ENCODE measurements around the gene TEX44.
"Not testable (repeated sequence)": the region's sequence is repeated elsewhere in the genome, so short reads cannot be mapped to it uniquely, and the experiment has no call there.

The TEX44 gene

GRCh38 chr2:231592636-231593145 lies at the start of gene TEX44:
Gene TEX44 (plus strand): TSS chr2:231592864. CDS start chr2:231592952, 88 bp downstream.
- DNase-seq (ENCODE audit: low read depth, low spot score) = no peak

DNA sequence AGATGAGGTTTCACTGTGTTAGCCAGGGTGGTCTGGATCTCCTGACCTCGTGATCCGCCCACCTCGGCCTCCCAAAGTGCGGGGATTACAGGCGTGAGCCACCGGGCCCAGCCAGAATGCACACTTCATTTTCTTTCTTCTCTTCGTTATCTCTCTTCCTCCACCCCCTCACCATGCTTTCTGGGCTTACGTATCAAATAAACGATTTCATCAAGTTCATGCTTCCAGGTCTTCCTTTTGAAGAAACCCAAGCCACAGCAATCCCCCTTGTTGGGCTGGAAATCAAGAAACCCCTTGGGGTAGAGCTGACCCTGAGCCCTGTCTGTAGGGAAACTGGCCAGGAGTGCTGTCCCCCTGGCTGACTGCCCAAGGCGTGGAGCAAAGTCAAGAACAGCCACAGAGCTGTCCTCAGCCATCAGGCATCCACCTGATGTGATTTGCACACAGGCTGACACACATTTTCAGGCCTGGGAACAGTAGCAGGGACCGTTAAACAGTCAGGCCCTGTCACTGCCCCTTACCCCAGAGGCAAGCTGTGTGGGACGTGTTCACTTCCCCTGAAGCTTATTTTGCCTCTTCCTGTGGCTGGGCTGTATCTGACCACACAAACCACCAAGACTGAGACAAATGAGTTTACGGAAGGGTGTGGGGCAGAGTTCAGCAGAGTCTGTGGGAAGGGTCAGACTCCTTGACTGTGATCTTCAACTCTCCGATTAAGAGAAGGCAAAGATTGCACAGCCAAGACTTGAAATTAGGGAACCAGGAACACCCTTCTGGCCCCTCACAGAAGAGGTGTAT lies 47.4 kb upstream of the TEX44 start:
- peak; percentile 7 for DNase-seq (ENCODE audit: low read depth, low spot score)

GRCh38 chr2:231546014-231546715 lies 46.5 kb upstream of the TEX44 start:
- no peak for DNase-seq (ENCODE audit: low read depth, low spot score)

DNA sequence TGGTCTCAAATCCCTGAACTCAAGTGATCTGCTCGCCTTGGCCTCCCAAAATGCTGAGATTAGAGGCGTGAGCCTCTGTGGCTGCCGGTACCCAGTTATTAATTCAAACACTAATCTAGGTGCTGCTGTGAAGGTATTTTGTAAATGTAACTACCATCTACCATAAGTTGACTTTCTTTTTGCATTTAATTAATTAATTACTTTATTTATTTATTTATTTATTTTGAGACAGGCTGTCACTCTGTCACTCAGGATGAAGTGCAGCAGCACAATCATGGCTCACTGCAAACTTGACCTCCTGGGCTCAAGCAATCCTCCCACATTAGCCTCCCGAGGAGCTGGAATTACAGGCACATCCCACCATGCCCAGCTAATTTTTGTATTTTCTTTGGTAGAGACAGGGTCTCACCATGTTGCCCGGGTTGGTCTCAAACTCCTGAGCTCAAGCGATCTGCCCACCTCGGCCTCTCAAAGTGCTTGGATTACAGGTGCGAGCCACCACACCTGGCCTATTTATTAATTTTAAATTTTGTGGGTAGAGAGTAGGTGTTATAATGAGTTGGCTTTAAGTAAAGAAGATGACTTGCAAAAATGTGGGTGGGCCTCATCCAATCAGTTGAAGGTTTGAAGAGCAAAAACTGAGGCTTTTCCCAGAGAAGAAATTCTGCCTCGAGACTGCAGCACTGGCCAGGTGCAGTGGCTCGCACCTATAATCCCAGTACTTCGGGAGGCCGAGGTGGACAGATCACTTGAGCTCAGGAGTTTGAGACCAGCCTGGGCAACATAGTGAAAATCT lies 45.2 kb upstream of the TEX44 start:
- no peak for DNase-seq (ENCODE audit: low read depth, low spot score)

GRCh38 chr2:231548752-231549151 lies 43.9 kb upstream of the TEX44 start:
- DNase-seq (ENCODE audit: low read depth, low spot score) = no peak

DNA sequence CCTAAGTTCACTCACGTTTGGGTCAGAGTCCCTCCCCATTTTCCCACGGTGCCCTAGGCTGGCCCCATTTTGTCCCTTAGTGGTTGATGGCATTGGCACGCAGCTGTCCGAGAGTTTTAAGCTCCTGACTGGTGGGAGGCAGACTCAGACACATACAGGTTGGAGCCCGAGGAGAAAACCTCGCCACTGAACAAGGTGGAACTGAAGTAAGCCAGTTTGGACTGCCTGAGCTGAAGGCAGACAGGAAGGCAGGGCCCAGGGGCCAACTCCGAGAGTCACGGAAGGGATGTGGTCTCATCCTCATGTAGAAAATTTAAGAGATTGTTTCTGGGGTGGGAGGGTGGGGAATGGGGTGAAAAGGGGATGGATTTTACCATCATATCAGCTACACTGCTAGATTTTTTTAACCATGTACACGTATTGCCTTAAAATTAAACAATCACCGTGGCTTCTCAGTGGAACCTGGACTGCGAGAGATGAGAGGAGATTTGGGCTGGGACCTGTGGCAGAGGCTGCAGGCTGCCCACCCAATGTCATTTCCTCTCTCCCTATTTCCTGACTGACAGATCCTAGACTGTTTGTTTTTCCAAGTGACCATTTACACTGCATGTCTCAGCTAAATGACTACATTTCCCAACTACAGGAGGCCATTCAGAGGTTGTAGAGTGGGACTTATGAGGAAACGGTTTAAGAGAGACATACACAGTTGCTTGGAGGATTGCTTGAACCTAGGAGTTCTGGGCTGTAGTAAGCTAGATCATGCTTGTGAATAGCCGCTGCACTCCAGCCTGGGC lies 43.0 kb upstream of the TEX44 start:
- DNase-seq (ENCODE audit: low read depth, low spot score) = no peak

- no peak for DNase-seq (ENCODE audit: low read depth, low spot score)
Observed at GRCh38 chr2:231552752-231553151, 39.9 kb upstream of the TEX44 start.

DNA sequence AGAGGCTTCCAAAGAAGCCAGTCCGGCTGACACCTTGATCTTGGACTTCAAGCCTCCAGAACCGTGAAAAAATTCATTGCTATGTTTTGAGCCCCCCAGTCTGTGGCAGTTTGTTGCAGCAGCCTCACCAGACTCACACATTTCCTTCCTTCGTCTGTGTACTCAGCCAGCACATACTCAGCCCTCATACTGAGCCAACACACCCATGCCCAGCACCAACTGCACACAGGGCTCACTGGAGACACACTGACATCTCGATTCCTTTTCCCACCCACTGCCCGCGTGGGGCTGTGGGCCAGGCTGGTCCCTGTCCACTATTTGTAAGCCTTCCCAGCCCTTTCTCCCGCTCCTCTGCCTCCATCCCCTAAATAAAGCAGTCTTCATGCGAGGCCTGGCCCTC lies 38.3 kb upstream of the TEX44 start:
- no peak for DNase-seq (ENCODE audit: low read depth, low spot score)

- DNase-seq (ENCODE audit: low read depth, low spot score) = peak; percentile 78
Observed at GRCh38 chr2:231554748-231555545, 37.7 kb upstream of the TEX44 start.

DNA sequence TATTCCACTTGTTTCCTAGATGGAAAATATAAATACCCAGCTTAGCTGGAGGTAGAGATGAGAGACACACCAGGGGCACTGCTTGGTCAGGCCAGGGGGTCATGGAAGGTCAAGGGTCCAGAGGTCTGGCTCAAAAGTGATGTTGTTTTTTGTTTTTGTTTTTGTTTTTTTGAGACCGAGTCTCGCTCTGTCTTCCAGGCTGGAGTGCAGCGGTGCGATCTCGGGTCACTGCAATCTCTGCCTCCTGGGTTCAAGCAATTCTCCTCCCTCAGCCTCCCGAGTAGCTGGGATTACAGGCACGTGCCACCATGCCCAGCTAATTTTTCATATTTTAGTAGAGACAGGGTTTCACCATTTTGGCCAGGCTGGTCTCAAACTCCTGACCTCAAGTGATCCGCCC lies 36.2 kb upstream of the TEX44 start:
- not testable (repeated sequence) for DNase-seq (ENCODE audit: low read depth, low spot score)

- DNase-seq (ENCODE audit: low read depth, low spot score) = no peak
Observed at GRCh38 chr2:231556981-231557380, 35.7 kb upstream of the TEX44 start.

DNA sequence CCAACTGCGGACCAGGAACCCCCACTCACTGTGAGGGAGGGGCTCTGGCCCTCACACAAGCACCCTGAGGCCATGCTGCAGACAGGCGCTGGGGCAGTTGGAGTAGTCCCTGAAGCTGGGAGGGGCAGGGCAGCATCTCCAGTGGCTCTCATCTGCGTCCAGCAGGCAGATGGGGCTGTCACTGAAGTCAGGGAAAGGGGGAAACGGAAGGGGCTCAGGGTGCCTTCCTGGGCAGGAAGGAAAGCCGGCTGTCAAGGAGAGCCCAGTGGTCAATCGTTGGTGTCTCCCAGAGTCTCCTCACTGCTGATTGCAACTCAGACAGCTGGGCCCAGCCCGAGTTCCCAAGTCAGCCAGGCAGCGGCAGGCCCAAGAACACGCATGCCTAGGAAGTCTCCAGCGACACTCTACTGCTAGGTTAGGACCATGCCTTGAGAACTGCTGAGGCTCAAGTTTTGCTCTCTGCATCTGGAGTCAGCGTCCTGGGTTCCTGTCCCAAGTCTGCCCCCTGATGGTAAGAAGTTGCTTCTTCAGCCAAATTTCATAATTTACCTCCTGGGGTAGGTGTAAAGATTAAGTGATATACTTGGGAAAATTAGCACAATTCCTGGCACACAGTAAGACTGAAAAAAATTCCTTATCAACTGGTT lies 35.0 kb upstream of the TEX44 start:
- peak; percentile 65 for DNase-seq (ENCODE audit: low read depth, low spot score)

GRCh38 chr2:231563378-231563961 lies 29.2 kb upstream of the TEX44 start:
- DNase-seq (ENCODE audit: low read depth, low spot score) = peak; percentile 10

DNA sequence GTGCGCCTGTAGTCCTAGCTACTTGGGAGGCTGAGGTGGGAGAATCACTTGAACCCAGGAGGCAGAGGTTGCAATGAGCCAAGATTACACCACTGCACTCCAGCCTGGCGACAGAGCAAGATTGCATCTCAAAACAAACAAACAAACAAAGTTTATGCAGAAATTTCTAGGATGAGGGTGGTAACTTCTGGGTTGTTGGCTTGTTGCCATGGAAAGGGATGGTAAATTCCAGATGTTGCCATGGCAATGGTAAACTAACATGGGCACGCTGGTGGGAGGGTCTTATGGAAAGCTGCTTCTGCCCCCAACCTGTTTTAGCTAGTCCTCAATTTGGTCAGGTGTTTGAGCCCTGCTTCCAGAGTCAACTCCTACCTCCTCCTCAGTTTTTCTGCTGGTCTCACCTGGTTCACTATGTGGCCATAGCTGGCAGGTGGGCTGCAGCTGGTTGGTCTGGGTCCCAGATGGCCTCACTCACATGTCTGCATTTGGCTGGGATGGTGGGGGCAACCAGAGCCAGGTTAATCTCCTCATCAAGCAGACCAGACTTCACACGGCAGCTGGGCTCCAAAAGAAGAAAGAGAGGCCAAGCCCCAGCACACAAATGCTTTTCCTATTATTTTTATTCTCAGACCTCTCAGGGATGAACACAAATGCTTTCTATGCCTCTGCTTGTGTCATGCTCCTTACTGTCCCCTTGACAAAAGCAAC lies 26.6 kb upstream of the TEX44 start:
- DNase-seq (ENCODE audit: low read depth, low spot score) = no peak

- DNase-seq (ENCODE audit: low read depth, low spot score) = no peak
Observed at GRCh38 chr2:231567159-231567558, 25.5 kb upstream of the TEX44 start.

DNA sequence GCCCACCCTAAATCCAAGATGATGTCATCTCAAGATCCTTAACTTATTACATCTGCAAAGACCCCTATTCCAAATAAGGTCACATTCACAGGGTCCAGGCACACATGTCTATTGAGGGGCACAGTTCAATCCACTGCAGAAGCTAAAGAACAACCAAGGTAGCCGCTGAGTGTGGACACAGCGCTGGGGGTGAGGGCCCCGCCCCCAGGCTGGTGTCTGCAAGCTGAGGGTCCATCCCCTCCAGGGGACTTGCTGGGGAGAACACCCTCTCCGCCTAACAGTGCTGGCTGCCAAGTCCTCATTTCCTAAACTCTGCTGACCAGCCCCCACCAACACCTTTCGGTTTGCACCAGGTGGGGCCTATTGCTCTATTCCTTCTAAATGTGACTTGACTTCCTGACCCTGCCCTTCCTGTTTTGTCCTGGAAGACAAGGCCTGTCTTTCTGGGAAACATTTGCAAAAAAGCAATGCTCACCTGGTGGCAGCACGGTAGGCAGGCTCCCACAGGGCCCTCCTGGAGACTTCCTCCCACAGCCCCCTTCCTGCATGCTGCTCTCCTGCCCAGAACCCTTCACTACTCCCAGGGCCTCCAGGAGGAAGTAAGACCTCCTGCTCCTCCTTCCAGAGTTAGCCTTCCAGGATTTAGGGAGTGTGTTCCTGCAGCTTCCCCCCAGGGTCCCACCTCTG lies 24.4 kb upstream of the TEX44 start:
- no peak for DNase-seq (ENCODE audit: low read depth, low spot score)

GRCh38 chr2:231568785-231569435 lies 23.8 kb upstream of the TEX44 start:
- no peak for DNase-seq (ENCODE audit: low read depth, low spot score)

- not testable (repeated sequence) for DNase-seq (ENCODE audit: low read depth, low spot score)
Observed at GRCh38 chr2:231570915-231571314, 21.7 kb upstream of the TEX44 start.

All from smooth muscle cell of the brain vasculature (primary cell).